Fibroblast of skin of left biceps (primary cell): ENCODE measurements around the gene HES7.

Experiments used
- DNase-seq, 2 experiments: peaks; one replicate each; pipeline ENCODE4 v3.0.0-alpha.2; 2013; ENCODE audit warnings: low read depth in 2 of 2

The HES7 gene

DNA sequence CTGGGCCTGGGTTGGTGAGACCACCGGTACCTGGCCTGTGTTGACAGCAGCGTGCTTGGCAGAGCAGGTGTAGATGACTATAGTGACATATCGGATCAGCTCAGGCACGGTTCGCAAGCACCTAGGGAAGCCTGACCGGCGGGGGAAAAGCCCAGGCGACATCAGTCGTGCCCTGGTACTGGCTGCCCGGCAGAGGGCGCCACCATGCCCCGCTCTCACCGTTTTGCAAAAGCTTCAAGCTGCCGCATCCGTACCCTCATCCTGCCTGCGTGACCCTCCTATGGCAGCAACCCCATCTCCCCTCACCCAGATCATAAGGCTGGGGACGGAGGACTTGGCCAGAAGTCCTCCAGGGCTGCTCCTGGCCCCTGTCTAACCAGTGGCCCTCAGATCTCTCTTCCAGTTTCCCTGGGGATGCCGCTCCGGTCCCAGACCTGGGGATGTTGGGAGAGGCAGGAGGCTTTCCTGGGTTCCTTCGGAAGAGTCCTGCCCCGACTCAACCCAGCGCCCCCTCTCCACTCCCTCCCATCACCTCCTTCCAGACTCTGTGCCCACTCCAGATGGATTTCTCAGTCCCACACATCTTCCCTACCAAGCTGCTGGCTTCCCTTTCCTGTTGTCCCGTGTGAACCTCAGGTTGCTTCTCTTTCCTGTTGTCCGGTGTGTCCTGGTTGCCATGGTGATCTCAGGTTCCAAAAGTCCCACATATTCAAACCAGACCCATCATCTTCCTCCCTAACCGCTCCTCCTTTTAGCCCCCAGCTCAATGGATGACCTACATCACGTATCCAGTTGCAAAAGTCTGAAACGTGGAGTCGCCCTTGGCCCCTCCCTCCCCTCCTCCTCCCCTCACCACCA lies 50.0 kb downstream of the HES7 start:
- no peak for DNase-seq

GRCh38 chr17:8072729-8073461 lies 51.0 kb downstream of the HES7 start:
- DNase-seq, result no peak

DNA sequence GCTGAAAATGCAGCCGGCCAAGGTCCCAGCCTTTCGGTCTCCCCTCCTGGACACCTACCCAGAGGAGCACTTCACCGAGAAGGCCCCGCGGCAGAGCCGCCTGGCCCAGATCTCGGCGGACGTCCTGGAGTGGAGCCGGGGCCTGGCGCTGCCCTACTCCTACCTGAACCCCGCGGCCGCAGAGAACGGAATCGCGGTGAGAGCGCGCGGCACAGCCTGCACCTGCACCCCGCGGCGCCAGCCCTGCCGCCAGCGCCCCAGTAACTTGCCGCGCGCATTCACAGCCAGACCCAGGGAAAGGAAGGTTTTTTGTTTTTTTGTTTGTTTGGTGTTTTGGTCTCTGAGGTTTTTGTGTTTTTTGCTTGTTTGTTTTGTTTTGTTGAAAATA lies 51.6 kb downstream of the HES7 start:
- no peak for DNase-seq

GRCh38 chr17:8071496-8071895 lies 52.4 kb downstream of the HES7 start:
- no peak for DNase-seq
